ENCODE measurements around the gene SCAPER.

GRCh38 chr15:76324066-76324465, 581.1 kb downstream of the SCAPER start:
- TF ChIP-seq CTCF (IDR thresholded peaks at IDR 0.05; ENCODE audit: low read depth, low read length, missing input control) (no peak), HNF4G (IDR thresholded peaks at IDR 0.05) (no peak), RAD21 (IDR thresholded peaks at IDR 0.05) (no peak), YY1 (IDR thresholded peaks at IDR 0.05) (no peak), TAF1 (conservative IDR thresholded peaks at IDR 0.05) (no peak), ZBTB33 (IDR thresholded peaks at IDR 0.05) (no peak), JUND (IDR thresholded peaks at IDR 0.05) (no peak), HNF4A (conservative IDR thresholded peaks at IDR 0.05) (no peak), SP1 (IDR thresholded peaks at IDR 0.05) (no peak)
- TF ChIP-seq, protein P1, sequence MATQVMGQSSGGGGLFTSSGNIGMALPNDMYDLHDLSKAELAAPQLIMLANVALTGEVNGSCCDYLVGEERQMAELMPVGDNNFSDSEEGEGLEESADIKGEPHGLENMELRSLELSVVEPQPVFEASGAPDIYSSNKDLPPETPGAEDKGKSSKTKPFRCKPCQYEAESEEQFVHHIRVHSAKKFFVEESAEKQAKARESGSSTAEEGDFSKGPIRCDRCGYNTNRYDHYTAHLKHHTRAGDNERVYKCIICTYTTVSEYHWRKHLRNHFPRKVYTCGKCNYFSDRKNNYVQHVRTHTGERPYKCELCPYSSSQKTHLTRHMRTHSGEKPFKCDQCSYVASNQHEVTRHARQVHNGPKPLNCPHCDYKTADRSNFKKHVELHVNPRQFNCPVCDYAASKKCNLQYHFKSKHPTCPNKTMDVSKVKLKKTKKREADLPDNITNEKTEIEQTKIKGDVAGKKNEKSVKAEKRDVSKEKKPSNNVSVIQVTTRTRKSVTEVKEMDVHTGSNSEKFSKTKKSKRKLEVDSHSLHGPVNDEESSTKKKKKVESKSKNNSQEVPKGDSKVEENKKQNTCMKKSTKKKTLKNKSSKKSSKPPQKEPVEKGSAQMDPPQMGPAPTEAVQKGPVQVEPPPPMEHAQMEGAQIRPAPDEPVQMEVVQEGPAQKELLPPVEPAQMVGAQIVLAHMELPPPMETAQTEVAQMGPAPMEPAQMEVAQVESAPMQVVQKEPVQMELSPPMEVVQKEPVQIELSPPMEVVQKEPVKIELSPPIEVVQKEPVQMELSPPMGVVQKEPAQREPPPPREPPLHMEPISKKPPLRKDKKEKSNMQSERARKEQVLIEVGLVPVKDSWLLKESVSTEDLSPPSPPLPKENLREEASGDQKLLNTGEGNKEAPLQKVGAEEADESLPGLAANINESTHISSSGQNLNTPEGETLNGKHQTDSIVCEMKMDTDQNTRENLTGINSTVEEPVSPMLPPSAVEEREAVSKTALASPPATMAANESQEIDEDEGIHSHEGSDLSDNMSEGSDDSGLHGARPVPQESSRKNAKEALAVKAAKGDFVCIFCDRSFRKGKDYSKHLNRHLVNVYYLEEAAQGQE (IDR thresholded peaks at IDR 0.05) = no peak
